MCF 10A (cell line): Measurements from ENCODE around the gene IL10RB. TPM values are rescaled to one million over a fixed set of nuclear protein-coding genes. Genes with fewer than 3 reads are reported as not detected.
"Not testable (repeated sequence)": the region's sequence is repeated elsewhere in the genome, so short reads cannot be mapped to it uniquely, and the experiment has no call there.

Experiments
- BruUV-seq: library from RNA; stranded (reverse); fragments of 400-500 nt; replicated peaks from 2 replicates; lab custom pipeline; 2021; lab: Mats Ljungman, UMichigan
- CTCF ChIA-PET: fragments of 300-600 bp; sonication (Branson Sonifier 250); formaldehyde crosslinking; extraction: SDS; loops from one replicate; lab custom pipeline; 2021; ENCODE audit warnings: antibody characterized with exemption, inconsistent platforms; lab: Yijun Ruan, JAX
- POLR2A ChIA-PET: fragments of 300-600, 350-650 bp; sonication (Branson Sonifier 250); formaldehyde crosslinking; extraction: SDS; loops from one replicate; lab custom pipeline; 2020; ENCODE audit warnings: antibody characterized with exemption, inconsistent platforms; lab: Yijun Ruan, JAX
- DNase-seq: peaks from one replicate; pipeline ENCODE4 v3.0.0-alpha.2; 2018; ENCODE audit not compliant: unreplicated experiment
- H3K27ac Mint-ChIP-seq: one replicate; pipeline ENCODE4 v1.8.0; 2022; ENCODE audit warnings: mild to moderate bottlenecking, low read depth, mixed read lengths; ENCODE audit not compliant: unreplicated experiment
- H3K27me3 Mint-ChIP-seq: one replicate; pipeline ENCODE4 v1.8.0; 2022; ENCODE audit warnings: mixed read lengths; ENCODE audit not compliant: insufficient read depth, unreplicated experiment
- H3K36me3 Mint-ChIP-seq: one replicate; pipeline ENCODE4 v1.8.0; 2022; ENCODE audit warnings: mild to moderate bottlenecking, moderate library complexity, mixed read lengths; ENCODE audit not compliant: insufficient read depth, unreplicated experiment
- H3K4me1 Mint-ChIP-seq: one replicate; pipeline ENCODE4 v1.8.0; 2022; ENCODE audit warnings: mixed read lengths; ENCODE audit not compliant: insufficient read depth, unreplicated experiment
- H3K4me3 Mint-ChIP-seq: one replicate; pipeline ENCODE4 v1.8.0; 2022; ENCODE audit warnings: mild to moderate bottlenecking, moderate library complexity, mixed read lengths; ENCODE audit not compliant: unreplicated experiment
- H3K9me3 Mint-ChIP-seq: one replicate; pipeline ENCODE4 v1.8.0; 2022; ENCODE audit warnings: mixed read lengths; ENCODE audit not compliant: unreplicated experiment
- CTCF ChIP-seq: fragments of 200-600 bp; IDR thresholded peaks from one replicate; pipeline ENCODE4 v1.8.0; 2022; ENCODE audit warnings: antibody characterized with exemption, mild to moderate bottlenecking; ENCODE audit not compliant: unreplicated experiment
- intact Hi-C: fragments of 100-400 bp; cut with micrococcal nuclease; formaldehyde crosslinking; loops from 2 replicates; pipeline ENCODE4 v1.14.1; 2022
- total RNA-seq: library from RNA; stranded (reverse); gene quantifications from 2 replicates; pipeline ENCODE4 v1.2.3, GENCODE V29; 2022

Gene IL10RB
- total RNA-seq, 1 experiment from 2014 or later: 23.2 TPM

DNA sequence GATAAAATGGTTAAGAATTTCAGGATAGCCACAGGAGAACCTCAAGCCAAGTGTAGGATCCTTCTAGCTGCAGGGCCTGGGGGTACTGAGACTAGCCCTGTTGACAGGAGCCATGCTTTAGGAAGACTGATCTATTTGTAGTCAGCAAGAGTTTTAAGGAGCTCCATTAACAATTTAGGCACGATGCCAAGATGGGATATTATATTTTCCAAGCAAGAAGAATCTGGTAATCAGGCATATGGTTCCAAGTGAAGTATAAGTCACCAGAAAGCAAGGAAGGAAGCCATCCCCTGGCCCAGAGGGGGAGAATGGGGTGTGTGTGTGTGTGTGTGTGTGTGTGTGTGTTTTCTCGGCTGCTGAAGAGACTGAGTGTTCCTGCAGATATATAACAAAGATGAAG is 29.4 kb upstream of the IL10RB start:
- H3K27me3 Mint-ChIP-seq: no peaks in the 10 kb centered on the region
- no peak for DNase-seq
- no peak for TF ChIP-seq CTCF
- peaks cover 21% of the 10 kb centered on the region for H3K4me1 Mint-ChIP-seq
- no peak overlapping the region for H3K27ac Mint-ChIP-seq
- no TSS peak for BruUV-seq
- peaks cover 12% of the 10 kb centered on the region for H3K36me3 Mint-ChIP-seq
- ChIA-PET CTCF (interaction anchor here (0.6 kb wide), 2 partner anchors 120 to 380 kb away, joined by 3 read pairs; no protein-coding TSS in a partner anchor), POLR2A (interaction anchor here (0.6 to 1.1 kb wide), 2 partner anchors 9 to 173 kb away, joined by 3 to 4 read pairs; no protein-coding TSS in a partner anchor)
- no peaks in the 10 kb centered on the region for H3K9me3 Mint-ChIP-seq
- intact Hi-C loops: no loop called here
- H3K4me3 Mint-ChIP-seq: no peak overlapping the region

DNA sequence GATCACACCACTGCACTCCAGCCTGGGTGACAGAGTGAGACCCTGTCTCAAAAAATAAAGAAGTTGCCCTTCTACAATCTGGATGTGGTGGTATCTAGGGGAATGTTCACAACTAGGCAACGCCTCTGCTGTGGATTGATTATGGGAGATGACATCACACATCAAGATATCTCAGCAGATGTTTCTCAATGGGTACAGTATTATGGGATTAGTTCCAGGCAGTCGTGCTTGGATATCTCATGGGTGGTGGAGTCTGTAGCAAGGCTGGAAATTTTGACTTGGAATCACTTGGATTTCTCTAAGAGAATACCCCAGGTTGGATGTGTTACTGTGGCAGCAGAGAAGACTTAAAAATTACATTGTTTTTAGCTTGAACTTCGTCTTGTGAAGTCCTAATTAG is 28.7 kb upstream of the IL10RB start:
- TF ChIP-seq CTCF: no peak
- BruUV-seq: no TSS peak
- no peak for DNase-seq
- Mint-ChIP-seq H3K36me3 (peaks cover 18% of the 10 kb centered on the region), H3K27ac (no peak overlapping the region), H3K9me3 (no peaks in the 10 kb centered on the region), H3K4me1 (peaks cover 14% of the 10 kb centered on the region), H3K4me3 (no peak overlapping the region), H3K27me3 (no peaks in the 10 kb centered on the region)
- POLR2A ChIA-PET: interaction anchor here (0.8 kb wide), 1 partner anchor 11 kb away, joined by 3 read pairs; no protein-coding TSS in a partner anchor
- intact Hi-C loops: no loop called here
- CTCF ChIA-PET: interaction anchor here (0.9 kb wide), 1 partner anchor 94 kb away, joined by 3 read pairs; no protein-coding TSS in a partner anchor

DNA sequence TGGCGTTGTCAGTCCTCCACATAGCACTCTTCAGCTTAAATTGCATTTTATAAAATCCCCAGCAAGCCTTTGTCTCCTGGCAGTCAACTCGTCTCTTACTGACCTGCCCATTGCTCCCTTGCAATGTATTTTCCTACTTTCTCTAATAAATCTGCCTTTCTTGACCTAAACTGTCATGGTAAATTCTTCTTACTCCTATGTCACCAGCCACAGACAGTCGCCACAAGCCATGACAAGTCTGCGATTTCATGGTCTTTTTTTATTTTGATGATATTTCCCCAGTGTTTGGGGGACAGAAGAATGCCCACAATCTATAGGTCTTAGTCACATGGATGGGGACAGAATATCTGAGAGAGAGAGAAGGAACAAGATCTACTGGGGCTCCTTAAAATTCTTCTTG is 28.0 kb upstream of the IL10RB start:
- no peak overlapping the region for H3K27ac Mint-ChIP-seq
- ChIA-PET POLR2A (interaction anchor here (0.8 to 1.4 kb wide), 2 partner anchors 11 to 13 kb away, joined by 3 to 4 read pairs; no protein-coding TSS in a partner anchor), CTCF (interaction anchor here (0.6 to 0.9 kb wide), 2 partner anchors 93 to 204 kb away, joined by 3 read pairs; no protein-coding TSS in a partner anchor)
- H3K27me3 Mint-ChIP-seq: no peaks in the 10 kb centered on the region
- peaks cover 15% of the 10 kb centered on the region for H3K36me3 Mint-ChIP-seq
- no peak overlapping the region for H3K4me3 Mint-ChIP-seq
- intact Hi-C loops: no loop called here
- no peak for DNase-seq
- BruUV-seq: no TSS peak
- H3K4me1 Mint-ChIP-seq: peaks cover 7% of the 10 kb centered on the region
- no peak for TF ChIP-seq CTCF
- no peaks in the 10 kb centered on the region for H3K9me3 Mint-ChIP-seq

- intact Hi-C loops: no loop called here
- BruUV-seq: no TSS peak
- H3K4me1 Mint-ChIP-seq: peaks cover 6% of the 10 kb centered on the region
- H3K27ac Mint-ChIP-seq: no peak overlapping the region
- no peaks in the 10 kb centered on the region for H3K27me3 Mint-ChIP-seq
- TF ChIP-seq CTCF: no peak
- ChIA-PET CTCF (interaction anchor here (0.6 kb wide), 1 partner anchor 203 kb away, joined by 3 read pairs; no protein-coding TSS in a partner anchor), POLR2A (interaction anchor here (0.6 to 1.4 kb wide), 4 partner anchors 8 to 23 kb away, joined by 3 to 5 read pairs (median 4); no protein-coding TSS in a partner anchor)
- H3K36me3 Mint-ChIP-seq: peaks cover 12% of the 10 kb centered on the region
- DNase-seq: no peak
- H3K4me3 Mint-ChIP-seq: no peak overlapping the region
- no peaks in the 10 kb centered on the region for H3K9me3 Mint-ChIP-seq
Observed at GRCh38 chr21:33238565-33239255, 27.5 kb upstream of the IL10RB start.

GRCh38 chr21:33239559-33240127 is 26.5 kb upstream of the IL10RB start:
- DNase-seq, BruUV-seq, H3K9me3 Mint-ChIP-seq, H3K27ac Mint-ChIP-seq, intact Hi-C loops, H3K4me3 Mint-ChIP-seq, H3K27me3 Mint-ChIP-seq, CTCF ChIA-PET, H3K4me1 Mint-ChIP-seq: not testable (repeated sequence)
- POLR2A ChIA-PET: interaction anchor here (0.7 to 1.2 kb wide), 5 partner anchors 8 to 56 kb away, joined by 3 to 5 read pairs (median 4); no protein-coding TSS in a partner anchor
- H3K36me3 Mint-ChIP-seq: peaks cover 19% of the 10 kb centered on the region
